ES-I3 (cell line): Measurements from ENCODE around the gene LPAR1.

ENCODE experiments used
- H3K36me3 ChIP-seq: 2 replicates; pipeline ENCODE4 v1.6.1; 2013; ENCODE audit warnings: mild to moderate bottlenecking, low read length, control low read depth, moderate library complexity; ENCODE audit not compliant: insufficient read depth
- H3K4me1 ChIP-seq: 2 replicates; pipeline ENCODE4 v1.6.1; 2013; ENCODE audit warnings: mild to moderate bottlenecking, control low read depth, low read length; ENCODE audit not compliant: insufficient read depth
- H3K9ac ChIP-seq: 2 replicates; pipeline ENCODE4 v1.6.1; 2013; ENCODE audit warnings: low read depth, mild to moderate bottlenecking, low read length, moderate library complexity
- H3K9me3 ChIP-seq: 2 replicates; pipeline ENCODE4 v1.6.1; 2013; ENCODE audit warnings: mild to moderate bottlenecking, low read length, moderate library complexity; ENCODE audit not compliant: control insufficient read depth, insufficient read depth

LPAR1 gene

GRCh38 chr9:110947491-110948044 is 90.7 kb downstream of the LPAR1 start:
- no peaks in the 10 kb centered on the region for H3K36me3 ChIP-seq
- 0 out of 2 replicates have a peak, but pooled peaks cover 4% of the 10 kb centered on the region for H3K4me1 ChIP-seq
- no peaks in the 10 kb centered on the region for H3K9me3 ChIP-seq
- H3K9ac ChIP-seq: no peak overlapping the region

GRCh38 chr9:110942522-110942921 is 95.7 kb downstream of the LPAR1 start:
- Histone ChIP-seq H3K4me1 (no peaks in the 10 kb centered on the region), H3K36me3 (no peaks in the 10 kb centered on the region; the same call in 1 of the 2 replicates), H3K9ac (no peak overlapping the region), H3K9me3 (no peaks in the 10 kb centered on the region)

- H3K9ac ChIP-seq: no peak overlapping the region
- no peaks in the 10 kb centered on the region for H3K9me3 ChIP-seq
- H3K4me1 ChIP-seq: no peaks in the 10 kb centered on the region
- no peaks in the 10 kb centered on the region; the same call in 1 of the 2 replicates for H3K36me3 ChIP-seq
These were observed 97.2 kb downstream of the LPAR1 start for GRCh38 chr9:110940951-110941557.

- H3K9ac ChIP-seq: no peak overlapping the region
- H3K36me3 ChIP-seq: no peaks in the 10 kb centered on the region; the same call in 1 of the 2 replicates
- no peaks in the 10 kb centered on the region for H3K4me1 ChIP-seq
- H3K9me3 ChIP-seq: no peaks in the 10 kb centered on the region
These were observed 98.7 kb downstream of the LPAR1 start for GRCh38 chr9:110939573-110939972.

GRCh38 chr9:110939047-110939446 is 99.2 kb downstream of the LPAR1 start:
- H3K36me3 ChIP-seq: no peaks in the 10 kb centered on the region; the same call in 1 of the 2 replicates
- no peaks in the 10 kb centered on the region for H3K9me3 ChIP-seq
- H3K4me1 ChIP-seq: no peaks in the 10 kb centered on the region
- H3K9ac ChIP-seq: no peak overlapping the region

GRCh38 chr9:110938242-110938641 is 100.0 kb downstream of the LPAR1 start:
- no peak overlapping the region for H3K9ac ChIP-seq
- no peaks in the 10 kb centered on the region; the same call in 1 of the 2 replicates for H3K36me3 ChIP-seq
- no peaks in the 10 kb centered on the region for H3K9me3 ChIP-seq
- H3K4me1 ChIP-seq: no peaks in the 10 kb centered on the region

GRCh38 chr9:110936719-110937452 is 101.4 kb downstream of the LPAR1 start:
- Histone ChIP-seq H3K9me3 (no peaks in the 10 kb centered on the region), H3K4me1 (no peaks in the 10 kb centered on the region), H3K9ac (no peak overlapping the region)

GRCh38 chr9:110936237-110936636 is 102.0 kb downstream of the LPAR1 start:
- H3K36me3 ChIP-seq: no peaks in the 10 kb centered on the region
- H3K9me3 ChIP-seq: no peaks in the 10 kb centered on the region
- H3K4me1 ChIP-seq: no peaks in the 10 kb centered on the region
- no peak overlapping the region for H3K9ac ChIP-seq

More at GRCh38 chr9:110936719-110937452, 101.4 kb downstream of the LPAR1 start:
- H3K36me3 ChIP-seq: no peaks in the 10 kb centered on the region; the same call in 1 of the 2 replicates

GRCh38 chr9:110935829-110936228 is 102.4 kb downstream of the LPAR1 start:
- no peak overlapping the region for H3K9ac ChIP-seq

GRCh38 chr9:110933350-110934001 is 104.8 kb downstream of the LPAR1 start:
- no peak overlapping the region for H3K9ac ChIP-seq
- H3K4me1 ChIP-seq: no peaks in the 10 kb centered on the region
- H3K9me3 ChIP-seq: no peaks in the 10 kb centered on the region
- no peaks in the 10 kb centered on the region for H3K36me3 ChIP-seq

More at GRCh38 chr9:110935829-110936228, 102.4 kb downstream of the LPAR1 start:
- no peaks in the 10 kb centered on the region for H3K36me3 ChIP-seq
- H3K4me1 ChIP-seq: no peaks in the 10 kb centered on the region
- H3K9me3 ChIP-seq: no peaks in the 10 kb centered on the region

- Histone ChIP-seq H3K9ac (no peak overlapping the region), H3K4me1 (no peaks in the 10 kb centered on the region), H3K36me3 (no peaks in the 10 kb centered on the region), H3K9me3 (no peaks in the 10 kb centered on the region)
These were observed 105.4 kb downstream of the LPAR1 start for GRCh38 chr9:110932863-110933262.

GRCh38 chr9:110928599-110928998 is 109.7 kb downstream of the LPAR1 start:
- no peak overlapping the region for H3K9ac ChIP-seq
- no peaks in the 10 kb centered on the region for H3K9me3 ChIP-seq
- no peaks in the 10 kb centered on the region for H3K4me1 ChIP-seq
- no peaks in the 10 kb centered on the region for H3K36me3 ChIP-seq

GRCh38 chr9:110926828-110927487 is 111.3 kb downstream of the LPAR1 start:
- Histone ChIP-seq H3K9me3 (no peaks in the 10 kb centered on the region), H3K36me3 (no peaks in the 10 kb centered on the region), H3K4me1 (no peaks in the 10 kb centered on the region), H3K9ac (no peak overlapping the region)

- no peaks in the 10 kb centered on the region for H3K4me1 ChIP-seq
- H3K9me3 ChIP-seq: no peaks in the 10 kb centered on the region
- H3K36me3 ChIP-seq: no peaks in the 10 kb centered on the region
- H3K9ac ChIP-seq: no peak overlapping the region
These were observed 114.7 kb downstream of the LPAR1 start for GRCh38 chr9:110923601-110924000.
